HG02970 (cell line): ENCODE results near the gene CD160.
"Not testable (repeated sequence)": the region's sequence is repeated elsewhere in the genome, so short reads cannot be mapped to it uniquely, and the experiment has no call there.

Experiments
- ATAC-seq: cut with Tn5 transposase; IDR thresholded peaks from one replicate; pipeline ENCODE4 v1.9.1; 2021; ENCODE audit warnings: mild to moderate bottlenecking, moderate library complexity, moderate number of reproducible peaks; ENCODE audit not compliant: unreplicated experiment, low FRiP score

CD160 gene

DNA sequence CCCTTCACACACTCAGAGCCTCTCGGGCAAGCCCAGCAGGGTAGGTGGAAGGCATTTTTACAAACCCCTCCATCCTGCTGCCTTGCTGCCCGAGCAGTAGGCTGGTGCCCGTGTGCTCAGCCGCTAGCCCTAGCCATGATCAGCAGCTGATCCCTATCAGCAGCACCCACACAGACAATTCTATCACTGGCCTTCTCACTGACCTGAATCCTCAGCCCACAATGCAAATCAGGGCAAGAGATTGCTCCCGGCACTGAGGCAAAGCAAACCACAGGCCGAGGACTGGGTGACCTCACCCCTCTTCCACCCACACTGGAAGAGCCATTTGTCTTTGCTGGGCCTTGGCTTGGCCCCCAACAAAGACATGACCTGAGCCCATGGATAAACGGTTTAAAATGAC is 11.2 kb upstream of the CD160 start:
- no peak for ATAC-seq

DNA sequence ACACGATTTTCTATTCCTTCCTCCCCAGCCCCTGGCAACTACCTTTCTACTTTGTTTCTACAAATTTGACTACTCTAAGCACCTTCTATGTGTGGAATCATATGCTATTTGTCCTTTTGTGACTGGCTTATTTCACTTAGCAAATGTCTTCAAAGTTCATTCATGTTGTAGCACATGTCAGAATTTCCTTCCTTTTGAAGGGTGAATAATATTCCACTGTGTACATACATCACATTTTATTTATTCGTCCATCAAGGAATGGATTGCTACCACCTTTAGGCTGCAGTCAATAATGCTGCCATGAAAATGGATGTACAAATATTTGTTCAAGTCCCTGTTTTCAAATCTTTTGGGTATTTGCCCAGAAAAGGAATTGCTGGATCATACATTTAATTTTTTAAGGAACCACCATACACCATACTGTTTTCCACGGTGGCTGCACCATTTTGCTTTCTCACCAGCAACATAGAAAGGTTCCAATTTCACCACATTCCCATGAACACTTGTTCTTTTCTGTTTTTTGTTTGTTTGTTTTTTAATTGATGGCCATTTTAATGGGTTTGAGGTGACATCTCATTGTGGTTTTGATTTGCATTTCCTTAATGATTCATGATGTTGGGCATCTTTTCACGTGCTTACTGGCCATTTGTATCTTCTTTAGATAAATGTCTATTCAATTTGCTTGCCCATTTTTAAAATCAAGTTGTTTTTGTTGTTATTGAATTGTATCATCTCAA is 8.8 kb upstream of the CD160 start:
- no peak for ATAC-seq

DNA sequence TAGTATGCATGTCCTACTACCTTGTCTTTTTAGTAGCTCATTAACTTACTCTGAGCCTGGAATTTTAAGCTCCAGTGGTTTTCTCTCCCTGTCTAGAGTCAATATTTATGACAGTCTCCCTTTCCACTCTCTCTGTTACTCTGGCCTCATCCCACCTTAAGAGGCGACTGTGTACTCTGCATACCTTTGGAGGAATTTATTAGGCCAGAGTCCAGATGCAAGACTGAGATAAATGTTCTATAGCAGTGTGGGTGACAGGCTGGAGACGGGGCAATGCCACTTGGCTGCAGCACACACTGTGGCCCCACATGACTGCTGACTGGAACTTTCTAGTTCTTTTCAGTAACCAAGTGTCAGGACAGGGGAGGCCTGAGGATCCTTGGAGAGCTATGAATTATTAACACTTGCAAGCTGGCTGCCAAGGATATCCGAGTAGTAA is 8.1 kb upstream of the CD160 start:
- ATAC-seq, result no peak

DNA sequence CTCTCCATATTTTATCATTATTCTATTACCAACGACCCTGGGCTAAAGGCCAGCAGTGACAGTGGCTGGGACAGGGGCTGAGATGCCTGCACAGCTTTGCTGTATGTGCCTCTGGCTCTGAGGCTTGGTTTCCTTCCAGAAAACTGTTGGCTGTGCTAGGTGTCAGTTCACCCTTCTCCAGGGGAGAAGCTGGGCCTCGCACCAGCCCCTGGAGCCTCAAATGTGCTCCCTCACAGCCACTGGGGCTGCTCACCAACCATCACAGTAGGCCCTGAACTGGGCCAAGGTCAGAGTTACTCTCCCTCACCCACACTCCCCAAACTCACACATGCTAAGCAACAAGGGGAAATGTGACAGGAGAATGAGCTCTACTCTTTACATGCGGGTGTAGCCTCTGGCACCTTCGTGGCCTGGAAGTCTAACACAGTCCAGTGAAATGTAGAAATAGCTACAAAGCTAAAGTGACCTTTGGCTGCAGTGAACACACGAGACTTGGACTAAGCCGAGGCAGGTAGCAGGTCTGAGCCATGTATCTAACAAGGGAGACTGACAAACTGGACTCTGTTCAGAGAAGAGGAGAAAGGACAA is 4.7 kb upstream of the CD160 start:
- ATAC-seq, result no peak

DNA sequence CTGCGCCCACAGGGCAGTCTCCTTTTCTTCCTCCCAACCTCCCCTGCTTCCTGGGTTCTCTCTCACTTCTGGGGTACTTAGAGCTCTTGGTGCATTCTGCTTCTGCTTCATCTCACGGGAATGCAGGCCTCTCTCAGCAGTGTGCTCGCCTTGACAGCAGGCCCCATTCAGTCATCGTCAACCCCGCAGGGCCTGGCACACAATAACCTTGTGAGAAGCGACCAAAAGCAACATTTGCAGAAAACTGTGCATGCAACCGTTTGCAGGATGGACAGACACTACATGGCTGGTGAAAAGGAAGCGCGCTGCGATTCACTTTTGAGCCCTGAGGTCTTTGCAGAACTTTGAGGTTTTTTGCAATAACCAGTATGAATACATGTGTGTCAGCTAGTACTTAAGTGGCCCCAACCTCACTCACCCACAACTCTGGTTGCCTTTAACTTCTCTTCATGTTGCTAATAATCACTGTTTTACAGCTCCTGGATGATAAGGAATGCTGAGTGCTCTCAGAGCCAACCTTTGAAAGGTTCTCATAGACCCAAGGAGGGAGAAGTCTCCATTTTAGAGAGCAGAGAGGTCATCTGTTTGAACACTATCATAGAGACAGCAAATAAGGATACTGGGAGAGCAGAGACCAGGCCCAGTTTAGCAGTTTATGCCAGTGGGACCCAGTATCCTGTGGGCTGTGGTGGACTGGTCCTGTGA is 2.5 kb upstream of the CD160 start:
- ATAC-seq, result no peak

DNA sequence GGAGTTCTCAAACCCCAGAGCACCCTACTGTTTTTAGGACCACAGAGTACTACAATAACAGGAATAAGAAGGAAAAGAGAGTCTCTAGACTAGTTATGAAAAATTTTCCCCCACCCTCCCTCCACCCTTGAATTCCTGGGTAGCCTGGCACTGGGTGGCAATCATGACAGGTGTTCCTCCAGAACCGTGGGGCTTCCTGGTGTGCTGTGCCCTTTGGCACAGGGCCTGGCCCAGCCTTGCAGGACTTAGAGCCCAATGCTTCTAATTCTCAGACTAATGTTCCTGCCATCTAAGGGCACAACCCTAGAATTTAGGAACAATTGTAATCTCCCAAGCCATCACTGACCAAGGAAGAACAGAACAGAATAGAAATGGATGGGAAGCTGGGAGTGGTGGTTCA is 1.5 kb upstream of the CD160 start:
- ATAC-seq, result no peak

DNA sequence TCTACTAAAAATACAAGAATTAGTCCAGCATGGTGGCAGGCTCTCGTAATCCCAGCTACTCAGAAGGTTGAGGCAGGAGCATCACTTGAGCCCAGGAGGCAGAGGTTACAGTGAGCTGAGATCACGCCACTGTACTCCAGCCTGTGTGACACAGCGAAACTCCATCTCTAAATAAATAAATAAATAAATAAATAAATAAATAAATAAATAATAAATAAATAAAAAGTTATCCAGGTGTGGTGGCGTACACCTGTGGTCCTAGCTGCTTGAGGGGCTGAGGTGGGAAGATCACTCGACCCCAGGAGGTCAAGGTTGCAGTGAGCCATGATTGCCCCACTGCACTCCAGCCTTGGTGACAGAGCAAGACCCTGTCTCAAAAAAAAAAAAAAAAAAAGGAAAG is 834 bp upstream of the CD160 start:
- ATAC-seq, result not testable (repeated sequence)

DNA sequence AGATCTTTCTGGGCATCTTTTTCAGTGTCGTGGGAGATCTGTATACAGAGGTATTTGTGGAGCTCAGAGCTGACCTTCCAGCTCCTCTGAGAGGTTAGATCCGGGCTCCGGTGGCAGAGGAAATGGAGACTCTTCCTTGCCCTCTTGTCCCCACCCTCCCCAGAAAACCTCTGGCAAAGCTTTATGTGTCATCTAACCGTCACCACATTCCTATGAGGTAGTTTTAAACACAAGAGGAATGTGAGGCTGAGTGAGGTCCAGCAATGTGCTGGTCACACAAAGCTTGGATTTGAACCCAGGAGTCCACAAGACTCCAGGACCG is 1.2 kb downstream of the CD160 start:
- ATAC-seq, result no peak

DNA sequence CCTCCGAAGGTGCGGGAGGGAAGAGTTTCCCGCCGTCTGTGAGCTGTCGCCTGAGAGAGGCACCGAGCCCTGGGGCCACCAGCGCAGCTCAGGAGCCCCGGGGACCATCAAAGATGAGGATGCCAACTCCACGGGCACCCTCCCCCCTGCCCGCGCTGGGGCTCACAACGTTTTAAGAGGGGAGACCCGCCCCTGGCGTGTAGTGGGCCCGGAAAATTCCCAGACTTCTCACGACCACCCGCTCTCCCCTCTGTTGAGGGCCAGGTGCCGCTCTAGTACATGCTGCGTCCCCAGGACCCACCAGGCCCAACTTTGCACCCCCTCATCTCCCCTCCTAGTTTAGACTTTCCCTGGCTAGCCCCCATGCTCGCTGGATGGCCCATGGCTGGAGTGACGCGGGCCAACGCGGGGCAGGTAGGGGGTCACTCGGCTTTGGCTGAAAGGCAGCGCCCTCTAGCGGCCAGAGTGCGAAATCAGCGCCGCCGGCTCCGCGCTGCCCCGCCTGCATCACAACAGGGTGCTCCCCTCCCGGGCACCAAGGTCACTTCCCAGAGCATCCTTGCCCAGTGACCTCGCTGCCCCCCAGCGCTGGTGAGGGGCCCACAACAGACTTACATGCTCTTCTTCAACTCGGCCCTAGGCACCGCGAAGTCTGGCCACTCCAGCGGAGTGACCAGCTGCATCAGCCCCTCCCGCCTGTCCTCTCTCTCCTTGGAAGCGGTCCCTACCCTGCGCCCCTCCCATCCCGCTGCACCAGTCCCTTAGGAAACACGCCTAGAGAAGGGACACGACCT is 1.8 kb downstream of the CD160 start:
- ATAC-seq, result peak; percentile 71

DNA sequence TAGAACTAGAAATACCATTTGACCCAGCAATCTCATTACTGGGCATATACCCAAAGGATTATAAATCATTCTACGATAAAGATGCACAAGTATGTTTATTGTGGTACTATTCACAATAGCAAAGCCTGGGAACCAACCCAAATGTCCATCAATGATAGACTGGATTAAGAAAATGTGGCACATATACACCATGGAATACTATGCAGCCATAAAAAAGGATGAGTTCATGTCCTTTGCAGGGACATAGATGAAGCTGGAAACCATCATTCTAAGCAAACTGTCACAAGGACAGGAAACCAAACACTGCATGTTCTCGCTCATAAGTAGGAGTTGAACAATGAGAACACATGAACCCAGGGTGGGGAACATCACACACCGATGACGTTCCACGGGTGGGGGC is 6.9 kb downstream of the CD160 start:
- not testable (repeated sequence) for ATAC-seq

DNA sequence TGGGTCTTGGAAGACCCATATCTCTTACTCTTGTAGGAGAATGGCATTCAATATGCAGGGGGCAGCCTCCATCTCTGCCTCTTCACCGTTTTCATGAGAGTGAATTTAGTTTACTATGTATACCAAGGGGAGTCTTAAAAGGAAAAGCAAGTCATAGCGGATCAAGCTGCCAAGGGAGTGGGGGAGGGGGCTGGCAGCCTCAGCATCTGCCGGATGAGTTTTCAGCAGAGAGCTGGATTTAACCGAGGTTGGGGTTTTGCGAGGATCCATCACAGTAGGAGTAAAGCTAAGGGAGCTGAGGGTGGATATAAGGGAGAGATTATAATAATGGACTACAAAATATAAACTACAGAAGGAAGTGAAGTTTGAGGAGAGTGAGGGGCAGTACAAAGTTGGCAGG is 9.9 kb downstream of the CD160 start:
- no peak for ATAC-seq

DNA sequence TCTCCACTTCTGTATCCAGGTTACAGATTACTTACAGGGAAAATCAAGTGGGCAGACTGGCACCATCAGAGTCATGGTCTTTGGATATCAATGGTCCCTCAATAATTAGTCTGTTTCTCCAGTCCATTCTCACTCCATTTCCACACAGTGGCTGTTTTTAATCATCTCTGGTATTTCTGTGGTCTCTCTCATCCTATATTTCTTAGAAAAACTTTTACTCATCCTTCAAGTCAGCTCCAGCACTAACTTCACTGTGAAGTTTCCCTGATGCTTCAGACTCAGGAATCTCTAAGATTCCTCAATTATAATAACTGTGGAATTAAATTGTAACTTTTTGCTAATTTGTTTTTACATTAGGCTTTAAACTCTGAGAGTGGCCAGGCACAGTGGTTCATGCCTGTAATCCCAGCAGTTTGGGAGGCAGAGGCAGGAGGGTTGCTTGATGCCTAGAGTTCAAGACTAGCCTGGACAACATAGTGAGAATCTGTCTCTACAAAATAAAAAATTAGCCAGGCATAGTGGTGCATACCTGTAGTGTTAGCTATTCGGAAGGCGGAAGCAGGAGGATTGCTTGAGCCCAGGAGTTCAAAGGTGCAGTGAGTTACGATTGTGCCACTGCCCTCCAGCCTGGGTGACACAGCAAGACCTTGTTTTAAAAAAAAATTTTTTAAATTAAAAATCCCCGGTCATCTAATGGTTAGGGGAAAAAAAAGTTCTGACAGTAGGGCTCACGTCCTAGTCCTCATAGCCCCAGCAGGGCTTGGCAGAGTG is 10.6 kb downstream of the CD160 start:
- no peak for ATAC-seq

DNA sequence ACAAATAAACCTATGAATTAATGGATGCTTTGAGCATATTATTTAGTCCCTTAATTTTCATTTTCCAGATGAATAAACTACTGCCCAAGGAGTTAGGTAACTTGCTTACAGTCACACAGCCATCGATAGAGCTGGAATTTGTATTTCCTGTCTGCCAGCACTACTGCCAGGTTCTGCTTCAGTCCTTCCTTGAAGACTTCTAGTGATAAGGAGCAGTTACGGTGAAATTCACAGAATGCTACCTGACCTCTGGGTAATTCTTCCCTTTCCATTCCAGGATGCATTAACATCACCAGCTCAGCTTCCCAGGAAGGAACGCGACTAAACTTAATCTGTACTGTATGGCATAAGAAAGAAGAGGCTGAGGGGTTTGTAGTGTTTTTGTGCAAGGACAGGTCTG is 11.2 kb downstream of the CD160 start:
- no peak for ATAC-seq

DNA sequence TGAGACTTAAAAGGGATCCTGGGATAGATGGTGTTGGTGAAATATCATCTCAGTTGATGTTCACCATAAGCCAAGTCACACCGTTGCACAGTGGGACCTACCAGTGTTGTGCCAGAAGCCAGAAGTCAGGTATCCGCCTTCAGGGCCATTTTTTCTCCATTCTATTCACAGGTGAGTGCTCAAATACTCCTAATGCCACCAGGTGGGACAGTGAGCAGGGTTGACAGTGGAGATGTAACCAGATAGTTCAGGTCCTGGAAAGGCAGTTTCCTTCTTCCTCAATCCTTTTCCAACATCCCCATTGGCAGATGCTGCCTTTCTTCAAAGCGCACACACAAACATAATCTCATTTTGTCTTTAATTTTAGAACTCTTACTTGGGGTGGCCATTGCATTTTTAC is 11.6 kb downstream of the CD160 start:
- ATAC-seq, result no peak

DNA sequence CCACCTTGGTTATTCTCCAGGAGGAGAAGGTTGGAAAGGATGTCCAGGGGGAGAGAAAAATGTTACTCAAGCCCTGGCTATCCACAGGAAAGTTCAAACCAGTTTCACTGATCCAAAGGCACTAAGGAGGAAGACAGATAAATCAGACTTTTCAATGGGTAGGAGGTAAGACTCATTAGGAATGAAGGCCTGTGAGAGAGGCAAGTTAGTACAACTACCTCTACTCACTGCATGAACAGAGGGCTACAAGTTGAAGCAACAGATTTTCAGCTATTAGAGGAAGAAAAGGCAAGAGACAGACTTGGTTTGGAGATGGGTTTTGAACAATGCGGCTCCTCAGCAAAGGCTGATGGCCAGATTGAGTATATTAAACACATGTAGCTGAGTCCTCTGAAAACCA is 16.9 kb downstream of the CD160 start:
- no peak for ATAC-seq

DNA sequence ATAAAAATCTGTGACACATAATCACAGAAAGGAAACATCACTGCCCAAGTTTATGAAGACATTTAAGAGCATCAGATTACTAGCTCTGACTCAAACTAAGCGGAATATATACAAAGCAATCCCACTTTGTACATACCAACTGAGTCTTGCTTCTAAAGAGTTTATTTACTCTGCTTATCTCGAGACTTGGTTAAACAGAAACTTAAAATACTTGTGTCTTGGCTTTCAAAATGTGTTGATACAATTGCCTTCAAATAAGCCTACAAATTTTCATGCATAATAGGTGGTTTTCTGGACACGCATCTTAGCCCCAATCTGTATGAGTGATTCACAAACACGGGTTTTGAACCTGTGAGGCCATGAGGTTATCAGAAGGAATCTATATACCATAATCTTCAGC is 21.0 kb downstream of the CD160 start:
- no peak for ATAC-seq

DNA sequence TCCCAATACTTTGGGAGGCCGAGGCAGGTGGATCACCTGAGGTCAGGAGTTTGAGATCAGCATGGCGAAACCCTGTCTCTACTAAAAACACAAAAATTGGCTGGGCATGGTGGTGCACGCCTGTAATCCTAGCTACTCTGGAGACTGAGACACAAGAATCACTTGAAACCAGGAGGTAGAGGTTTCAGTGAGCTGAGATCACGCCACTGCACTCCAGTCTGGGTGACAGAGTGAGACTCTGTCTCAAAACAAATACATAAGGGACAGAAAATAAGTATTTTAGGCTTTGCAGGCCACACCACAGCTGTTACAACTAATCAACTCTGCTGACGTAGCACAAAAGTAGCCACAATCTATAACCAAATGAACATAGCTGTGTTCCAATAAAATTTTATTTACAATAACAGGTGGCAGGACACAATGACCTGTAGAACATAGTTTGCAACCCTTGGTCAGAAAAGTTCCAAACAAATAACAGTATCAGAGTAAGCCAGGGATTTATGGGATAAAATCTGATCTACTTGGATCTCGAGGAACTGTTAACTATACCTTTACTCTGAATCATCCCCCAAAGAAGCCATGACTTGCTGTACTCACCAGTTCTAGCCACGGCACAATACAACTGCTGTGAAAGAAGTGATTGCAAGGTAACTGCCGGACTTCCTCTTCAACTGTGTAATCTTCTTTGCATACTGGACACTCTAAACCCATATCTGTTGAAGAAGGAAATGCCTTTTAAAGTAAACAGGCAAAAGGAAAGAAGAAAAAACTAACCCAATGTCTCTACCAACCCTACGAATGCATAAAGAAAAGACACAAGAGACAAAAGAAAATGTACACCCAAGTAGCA is 28.3 kb downstream of the CD160 start:
- no peak for ATAC-seq

DNA sequence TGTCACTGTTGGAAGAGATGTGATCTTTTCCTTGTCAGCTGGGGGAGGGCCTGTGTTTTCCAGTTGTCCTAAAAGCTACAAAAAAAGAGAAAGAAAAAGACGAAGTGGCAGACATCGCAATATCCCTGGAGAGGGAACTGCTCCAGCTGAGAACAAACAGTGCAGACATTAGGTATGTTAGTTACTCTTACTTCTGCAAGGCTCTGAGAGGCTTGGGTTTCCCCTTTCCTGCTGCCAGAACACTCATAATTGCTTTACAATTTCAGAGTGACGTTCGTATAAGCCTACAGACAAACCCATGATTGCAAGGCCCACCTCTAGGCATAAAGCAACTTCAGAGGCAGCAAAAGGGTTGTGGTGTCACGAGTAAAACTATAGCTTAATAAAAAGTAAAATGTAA is 31.1 kb downstream of the CD160 start:
- no peak for ATAC-seq

DNA sequence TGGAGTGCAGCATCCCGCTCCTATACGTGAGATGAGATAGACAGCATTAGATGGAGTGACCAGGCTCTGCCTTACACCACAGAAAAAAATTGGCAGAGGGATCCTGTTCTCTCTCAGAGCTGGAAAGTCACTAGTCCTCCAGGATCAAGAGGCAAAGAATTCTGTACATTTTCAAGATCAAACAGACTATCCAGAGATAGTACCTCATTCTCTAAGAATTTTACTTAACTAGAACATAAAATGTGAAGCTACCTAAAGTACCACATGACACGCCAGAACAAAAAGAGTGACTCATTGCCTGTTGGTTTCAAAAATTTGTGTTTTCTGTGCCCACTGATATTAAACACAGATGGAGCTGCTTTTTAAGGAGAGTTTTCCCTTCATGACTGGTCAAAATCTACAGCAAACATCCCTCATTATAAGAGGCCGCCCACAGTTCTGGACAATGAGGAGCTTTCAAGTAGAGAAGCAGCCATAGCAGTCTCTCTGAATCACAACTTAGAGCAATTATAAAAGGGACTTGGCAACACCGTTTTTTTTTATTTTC is 32.3 kb downstream of the CD160 start:
- ATAC-seq, result no peak
